GM21723 (cell line): ENCODE data around the gene C3orf52.

Experiments used
- ATAC-seq: cut with Tn5 transposase; IDR thresholded peaks from one replicate; pipeline ENCODE4 v1.9.1; 2021; ENCODE audit warnings: mild to moderate bottlenecking, moderate library complexity; ENCODE audit not compliant: unreplicated experiment

The C3orf52 gene

DNA sequence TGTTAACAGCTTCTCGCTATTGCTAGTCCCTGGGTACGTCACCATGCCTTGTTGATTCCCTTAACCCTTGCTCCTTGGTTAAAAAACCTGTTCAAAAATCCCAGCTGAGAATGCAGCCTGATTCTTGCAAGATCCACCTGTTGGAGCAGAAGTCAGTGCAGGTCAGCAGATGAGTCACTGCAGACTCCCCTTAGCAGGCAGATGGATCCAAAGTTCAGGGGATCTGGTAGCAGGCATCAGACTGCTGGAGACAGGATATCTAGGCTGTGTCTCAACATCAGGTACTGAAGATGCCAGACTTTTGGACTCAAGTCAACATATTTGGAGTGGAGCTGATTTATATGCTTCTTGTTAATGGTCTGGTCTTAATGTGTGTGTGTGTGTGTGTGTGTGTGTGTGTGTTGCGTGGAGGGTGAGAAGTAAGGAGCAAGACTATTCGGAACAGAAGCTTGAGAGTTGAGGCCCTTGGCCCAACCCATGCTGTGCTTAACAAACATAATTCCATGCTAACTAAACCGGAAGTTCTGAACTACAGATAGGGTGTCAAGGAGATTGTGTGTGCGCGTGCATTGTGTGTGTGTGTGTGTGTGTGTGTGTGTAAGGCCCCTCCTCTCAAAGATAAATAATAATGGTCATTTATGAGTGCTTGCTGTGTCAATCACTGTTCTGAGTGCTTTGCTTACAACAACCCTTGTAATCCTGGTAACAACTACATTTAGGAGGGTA lies 1.0 kb upstream of the C3orf52 start:
- ATAC-seq: no peak

- ATAC-seq: peak; percentile 14
These were observed 484 bp upstream of the C3orf52 start for GRCh38 chr3:112085735-112086075.

DNA sequence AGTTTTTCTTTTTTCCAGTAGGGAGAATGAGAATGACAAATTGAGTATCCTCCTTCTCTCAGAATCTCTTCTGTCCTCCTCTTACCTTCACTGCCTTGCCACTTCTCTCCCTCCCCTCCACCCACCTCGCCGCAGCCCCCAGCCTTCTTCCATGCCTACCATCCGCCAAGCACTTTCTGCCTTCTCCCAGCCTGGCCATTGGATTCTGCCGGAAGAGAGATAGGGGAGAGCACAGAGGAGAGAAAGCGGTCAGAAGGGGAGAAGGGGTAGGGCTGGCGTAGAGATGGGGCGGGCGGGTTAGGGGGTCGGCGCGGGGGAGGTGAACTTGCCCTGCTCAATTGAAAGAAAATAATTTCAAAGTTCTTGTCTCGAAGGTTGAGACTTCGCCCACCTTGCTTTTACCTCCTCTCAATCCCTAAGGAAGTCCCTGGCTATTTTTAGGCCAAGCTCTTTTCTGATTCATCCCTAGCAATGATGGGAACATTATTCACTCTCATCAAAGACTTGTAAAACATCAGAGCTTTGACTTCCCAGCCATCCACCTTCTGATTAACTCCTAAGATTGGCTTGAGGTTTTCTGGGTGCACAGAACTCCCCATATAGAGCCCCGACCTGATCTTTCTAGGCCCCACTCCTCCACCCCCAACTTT lies 811 bp downstream of the C3orf52 start:
- no peak for ATAC-seq

- ATAC-seq: no peak
These were observed 1.6 kb downstream of the C3orf52 start for GRCh38 chr3:112087746-112088145.

- no peak for ATAC-seq
These were observed 2.8 kb downstream of the C3orf52 start for GRCh38 chr3:112088944-112089343.

GRCh38 chr3:112089956-112090886 lies 4.0 kb downstream of the C3orf52 start:
- no peak for ATAC-seq

DNA sequence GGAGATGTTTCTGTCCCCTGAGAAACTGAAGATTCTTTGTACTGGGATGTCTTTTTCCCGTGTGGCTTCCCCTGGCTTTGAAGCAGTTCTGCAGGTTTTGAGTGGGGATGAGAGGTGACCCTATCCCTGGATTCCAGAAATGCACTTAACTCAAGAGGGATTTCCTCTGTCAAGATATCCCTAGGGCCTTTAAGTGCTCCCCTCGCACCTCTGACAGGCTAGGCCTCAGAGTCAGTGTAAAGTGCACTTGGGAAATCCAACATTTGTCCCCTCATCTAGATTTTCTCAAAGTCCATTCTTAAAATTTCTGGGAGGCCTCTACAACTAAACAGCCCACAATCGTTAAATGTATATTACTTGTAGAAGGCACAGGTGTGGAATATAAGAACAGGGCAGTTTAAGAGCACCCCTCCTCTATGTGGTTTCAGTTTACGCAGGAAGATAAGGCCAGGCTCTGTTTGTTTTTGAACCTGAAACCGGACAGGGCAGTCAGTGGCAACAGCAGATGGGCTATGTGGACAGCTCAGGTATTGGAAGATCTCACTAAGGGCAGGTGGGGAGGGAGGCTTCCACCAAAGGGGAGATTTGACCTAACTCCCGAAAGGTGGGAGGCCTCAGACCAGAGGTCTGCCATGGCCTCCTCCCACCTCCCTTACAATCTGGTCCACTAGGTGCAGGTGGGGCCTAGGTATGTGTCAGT lies 4.8 kb downstream of the C3orf52 start:
- ATAC-seq: no peak

GRCh38 chr3:112092496-112093179 lies 6.4 kb downstream of the C3orf52 start:
- ATAC-seq: peak; percentile 45

- no peak for ATAC-seq
These were observed 7.0 kb downstream of the C3orf52 start for GRCh38 chr3:112093180-112093522.

- no peak for ATAC-seq
These were observed 9.5 kb downstream of the C3orf52 start for GRCh38 chr3:112095731-112096130.

- no peak for ATAC-seq
These were observed 10.0 kb downstream of the C3orf52 start for GRCh38 chr3:112096176-112096575.

DNA sequence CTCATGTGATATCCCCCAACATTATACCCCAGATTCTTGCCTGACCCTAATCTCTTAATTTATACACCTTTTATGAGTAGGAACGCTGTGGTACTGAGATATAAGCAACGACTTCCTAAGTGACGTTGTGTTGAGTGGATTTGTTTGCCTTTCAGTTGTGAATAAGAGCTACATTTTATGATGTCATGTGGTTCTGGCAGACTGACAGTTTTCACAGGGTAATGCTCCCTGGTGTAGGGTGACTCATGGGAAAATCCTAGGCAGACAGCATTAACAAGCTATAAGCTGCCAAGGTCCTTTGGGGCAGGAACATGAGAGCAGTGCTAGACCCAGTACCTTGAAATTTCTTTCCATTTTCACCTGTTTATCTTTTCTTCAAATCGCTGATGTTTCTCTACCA lies 11.2 kb downstream of the C3orf52 start:
- ATAC-seq: no peak

GRCh38 chr3:112101916-112102315 lies 15.7 kb downstream of the C3orf52 start:
- no peak for ATAC-seq

DNA sequence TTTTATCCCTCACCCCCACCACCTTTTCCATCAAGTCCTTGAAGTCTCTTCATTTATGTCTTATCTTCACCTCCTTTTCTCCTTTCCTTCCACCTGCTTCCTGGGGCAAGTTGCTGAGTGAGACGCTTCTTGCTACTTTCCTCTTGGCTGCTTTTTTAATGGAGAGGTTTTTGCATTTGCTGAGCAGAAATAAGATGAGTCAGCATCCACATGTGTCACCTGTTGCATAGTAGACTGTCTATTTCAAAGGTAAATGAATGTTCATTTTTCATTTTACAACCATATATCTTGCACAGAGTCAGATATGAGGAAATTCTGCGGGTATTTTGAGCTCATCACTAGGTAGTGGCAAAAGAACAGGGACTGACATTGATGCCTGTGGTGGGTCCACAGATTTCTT lies 18.6 kb downstream of the C3orf52 start:
- no peak for ATAC-seq

GRCh38 chr3:112109322-112109721 lies 23.1 kb downstream of the C3orf52 start:
- ATAC-seq: no peak

DNA sequence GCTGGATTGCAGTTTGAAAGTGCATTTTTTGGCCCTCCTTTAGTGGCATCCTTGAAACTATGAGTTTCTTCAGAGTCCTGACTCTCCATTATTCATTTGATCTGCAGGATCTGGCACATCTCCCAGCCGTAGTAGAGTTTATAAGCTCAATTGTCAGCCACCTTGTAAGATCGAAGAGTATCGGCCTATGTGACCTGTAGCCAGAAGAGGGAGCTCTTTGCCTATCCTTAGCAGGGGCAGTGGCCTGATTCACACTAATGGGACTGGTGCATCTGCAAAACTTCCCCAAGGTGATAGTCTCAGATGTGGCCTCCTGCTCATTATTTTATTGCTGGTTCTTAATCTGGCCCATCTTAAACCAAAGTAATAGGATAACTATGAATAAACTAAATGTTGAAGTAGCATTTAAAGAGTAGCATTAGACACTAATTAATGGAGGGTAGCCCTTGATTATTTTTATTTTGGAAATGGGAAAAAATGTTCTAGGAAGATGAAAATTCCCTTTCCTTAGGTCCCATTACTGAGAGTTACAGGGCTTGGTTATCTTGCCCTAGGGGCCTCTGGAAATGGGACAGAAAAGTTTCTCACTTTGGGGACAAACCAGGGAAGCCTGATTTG lies 25.7 kb downstream of the C3orf52 start:
- ATAC-seq: peak; percentile 42

GRCh38 chr3:112114576-112115160 lies 28.5 kb downstream of the C3orf52 start:
- ATAC-seq: peak; percentile 31

DNA sequence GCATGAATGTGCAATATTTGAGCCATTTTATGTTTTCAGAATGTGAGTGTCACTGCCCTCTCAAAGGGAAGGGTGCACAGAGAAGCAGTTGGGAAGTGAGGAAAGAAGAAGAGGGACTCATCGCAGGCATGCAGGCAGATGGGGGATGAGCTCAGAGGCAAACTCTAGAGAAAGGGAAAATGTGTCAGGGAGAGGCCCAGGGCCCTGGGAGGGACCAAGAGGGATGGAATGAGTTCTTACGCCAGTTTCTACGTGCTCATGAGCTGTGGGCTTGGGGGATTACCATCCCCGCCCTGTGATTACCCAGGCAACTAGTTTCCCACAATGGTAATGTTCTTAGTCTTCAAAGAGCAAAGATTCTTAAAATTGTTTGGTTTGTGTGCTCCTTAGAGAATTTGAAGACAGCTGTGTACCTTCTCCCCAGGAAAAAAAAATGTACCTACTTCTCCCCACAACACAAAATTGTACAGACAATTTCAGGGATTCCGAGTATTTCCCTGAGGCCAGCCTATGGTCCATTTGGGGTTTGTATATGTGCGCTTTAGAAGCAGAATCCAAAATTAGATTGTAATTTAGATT lies 29.1 kb downstream of the C3orf52 start:
- ATAC-seq: peak; percentile 42

DNA sequence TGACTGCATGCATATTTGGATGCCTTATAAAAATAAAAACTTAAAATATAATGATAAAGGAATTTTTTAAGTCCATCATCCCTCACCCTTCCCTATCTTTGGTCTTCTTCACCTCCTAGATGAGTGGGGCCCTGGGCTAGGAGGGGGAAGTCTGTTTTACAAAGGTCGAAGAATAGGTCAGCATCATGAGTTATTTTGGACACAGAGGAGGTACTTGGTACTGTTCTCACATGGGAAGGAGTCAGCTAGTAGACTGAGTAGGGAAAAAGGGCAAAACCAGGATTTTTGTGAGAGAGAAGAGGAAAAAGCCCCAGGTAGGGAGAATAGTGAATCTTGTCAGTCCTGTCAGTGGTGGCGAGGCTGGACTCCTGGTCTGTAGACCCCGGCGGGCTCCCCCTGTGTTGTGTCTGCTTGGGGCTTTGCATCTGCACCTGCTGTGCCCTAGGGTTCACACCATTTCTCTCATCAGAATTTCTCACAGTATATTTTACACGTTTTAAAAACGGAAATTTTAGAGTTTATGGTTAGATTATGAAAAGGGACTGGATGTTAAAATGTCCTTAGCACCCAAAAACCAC lies 29.7 kb downstream of the C3orf52 start:
- peak; percentile 15 for ATAC-seq
